Rectal smooth muscle tissue (tissue), 1 donor: ENCODE results near the gene DENND6B.
"Not testable (repeated sequence)": the region's sequence is repeated elsewhere in the genome, so short reads cannot be mapped to it uniquely, and the experiment has no call there.

Experiments
- H3K27ac ChIP-seq: one replicate; pipeline ENCODE4 v1.7.0; 2013; ENCODE audit warnings: low read depth, low read length, inconsistent platforms
- H3K27me3 ChIP-seq: one replicate; pipeline ENCODE4 v1.7.0; 2013; ENCODE audit warnings: low read length; ENCODE audit not compliant: control insufficient read depth, insufficient read depth
- H3K36me3 ChIP-seq: one replicate; pipeline ENCODE4 v1.7.0; 2013; ENCODE audit warnings: low read length; ENCODE audit not compliant: control insufficient read depth, insufficient read depth
- H3K4me1 ChIP-seq: one replicate; pipeline ENCODE4 v1.7.0; 2013; ENCODE audit warnings: low read length; ENCODE audit not compliant: control insufficient read depth, insufficient read depth
- H3K4me3 ChIP-seq: one replicate; pipeline ENCODE4 v1.7.0; 2013; ENCODE audit warnings: low read length
- H3K9ac ChIP-seq: one replicate; pipeline ENCODE4 v1.7.0; 2013; ENCODE audit warnings: low read length

Gene DENND6B

DNA sequence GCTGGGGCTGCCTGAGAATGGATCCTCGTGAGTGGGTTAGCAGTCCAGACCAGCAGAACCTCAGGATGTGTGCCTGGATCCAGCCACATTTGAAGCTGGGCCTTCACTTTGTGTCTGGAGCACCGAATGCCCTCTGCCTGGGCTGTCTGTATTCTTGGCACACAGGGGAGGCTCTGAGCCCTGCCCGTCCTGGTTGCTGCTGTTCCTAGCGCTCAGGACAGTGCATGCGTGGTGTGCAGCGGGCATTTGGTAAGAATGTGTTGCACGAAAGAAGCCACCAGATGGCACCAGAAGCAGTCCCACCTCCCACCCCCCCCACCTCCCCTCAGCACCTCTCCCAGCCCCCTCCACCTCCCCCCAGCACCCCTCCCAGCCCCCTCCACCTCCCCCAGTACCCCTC lies 52.5 kb downstream of the DENND6B start:
- H3K27ac ChIP-seq: no peak overlapping the region

DNA sequence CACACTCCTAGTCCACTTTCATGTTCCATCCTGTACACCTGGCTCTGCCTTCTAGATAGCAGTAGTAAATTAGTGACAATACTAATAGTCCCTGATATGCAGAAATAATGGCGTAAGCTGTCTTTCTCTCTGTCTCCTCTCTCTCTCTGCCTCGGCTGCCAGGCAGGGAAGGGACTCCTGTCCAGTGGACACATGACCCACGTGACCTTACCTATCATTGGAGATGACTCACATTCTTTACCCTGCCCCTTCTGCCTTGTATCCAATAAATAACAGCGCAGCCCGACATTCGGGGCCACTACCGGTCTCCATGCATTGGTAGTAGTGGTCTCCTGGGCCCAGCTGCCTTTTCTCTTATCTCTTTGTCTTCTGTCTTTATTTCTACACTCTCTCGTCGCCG lies 53.0 kb downstream of the DENND6B start:
- H3K4me3 ChIP-seq, H3K9ac ChIP-seq, H3K27me3 ChIP-seq, H3K27ac ChIP-seq, H3K4me1 ChIP-seq: not testable (repeated sequence)
- H3K36me3 ChIP-seq: peaks cover 24% of the 10 kb centered on the region

More for the DNA sequence above, 52.5 kb downstream of the DENND6B start:
- peaks cover 6% of the 10 kb centered on the region for H3K4me1 ChIP-seq
- peaks cover 29% of the 10 kb centered on the region for H3K36me3 ChIP-seq
- H3K9ac ChIP-seq: no peak overlapping the region
- H3K27me3 ChIP-seq: no peaks in the 10 kb centered on the region
- H3K4me3 ChIP-seq: no peak overlapping the region

DNA sequence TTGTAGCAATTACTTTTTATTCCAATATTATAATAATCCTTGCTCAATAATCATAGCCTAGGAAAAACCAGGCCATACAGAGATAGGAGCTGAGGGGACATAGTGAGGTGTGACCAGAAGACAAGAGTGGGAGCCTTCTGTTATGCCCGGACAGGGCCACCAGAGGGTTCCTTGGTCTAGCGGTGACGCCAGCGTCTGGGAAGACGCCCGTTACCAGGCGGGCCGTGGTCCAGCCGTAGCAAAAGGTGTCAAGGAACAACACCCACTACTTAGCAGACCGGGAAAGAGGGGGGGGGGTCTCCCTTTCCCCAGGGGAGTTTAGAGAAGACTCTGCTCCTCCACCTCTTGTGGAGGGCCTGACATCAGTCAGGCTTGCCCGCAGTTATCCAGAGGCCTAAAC lies 53.5 kb downstream of the DENND6B start:
- H3K36me3 ChIP-seq: peaks cover 19% of the 10 kb centered on the region
- H3K27me3 ChIP-seq, H3K4me1 ChIP-seq, H3K27ac ChIP-seq, H3K9ac ChIP-seq, H3K4me3 ChIP-seq: not testable (repeated sequence)

- Histone ChIP-seq H3K36me3 (peaks cover 10% of the 10 kb centered on the region), H3K9ac (no peak overlapping the region), H3K4me1 (peaks cover 6% of the 10 kb centered on the region), H3K27ac (no peak overlapping the region), H3K27me3 (no peaks in the 10 kb centered on the region), H3K4me3 (no peak overlapping the region)
Measured at GRCh38 chr22:50272044-50272802, 54.6 kb downstream of the DENND6B start.

GRCh38 chr22:50271519-50271970 lies 55.3 kb downstream of the DENND6B start:
- Histone ChIP-seq H3K27me3 (no peaks in the 10 kb centered on the region), H3K4me3 (peak overlapping the region; percentile 55), H3K9ac (no peak overlapping the region), H3K4me1 (peaks cover 8% of the 10 kb centered on the region), H3K27ac (no peak overlapping the region), H3K36me3 (peaks cover 8% of the 10 kb centered on the region)

DNA sequence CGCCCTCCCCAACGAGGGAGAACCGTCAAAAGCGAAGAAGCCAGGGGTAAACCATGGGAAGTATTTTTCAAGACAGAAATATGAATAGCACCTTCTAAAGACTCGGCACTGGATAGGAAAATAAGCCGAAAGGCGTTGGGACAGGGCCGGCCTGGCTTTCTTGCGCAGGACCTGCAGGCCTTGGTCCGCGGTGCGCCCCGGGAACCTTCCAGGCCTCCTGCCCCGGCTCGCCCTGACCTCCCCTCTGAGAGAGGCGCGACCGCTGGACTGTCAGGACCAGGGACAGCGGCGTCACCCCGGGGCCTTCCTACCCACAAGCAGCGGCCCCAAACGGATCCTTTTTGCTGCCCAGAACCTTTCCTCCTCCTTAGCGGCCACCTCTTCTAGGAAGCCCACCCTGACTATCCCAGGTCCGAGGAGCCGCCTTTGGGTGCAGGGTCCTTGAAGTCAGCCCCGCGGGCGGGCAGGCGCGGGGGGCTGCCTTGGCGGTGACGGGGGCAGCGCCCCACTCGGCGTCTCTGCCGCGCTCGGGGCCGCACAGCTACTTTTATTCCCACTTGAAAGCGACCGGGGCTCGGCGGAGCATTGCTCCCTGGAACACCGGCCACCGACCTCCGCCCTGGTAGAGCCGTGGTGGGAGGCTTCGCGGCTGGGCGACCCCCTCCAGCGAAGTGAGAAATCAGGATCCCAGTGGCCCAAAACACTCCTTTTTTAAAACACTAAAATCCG lies 56.0 kb downstream of the DENND6B start:
- Histone ChIP-seq H3K4me1 (peaks cover 8% of the 10 kb centered on the region), H3K4me3 (peak overlapping the region; percentile 55), H3K27ac (no peak overlapping the region), H3K36me3 (peaks cover 4% of the 10 kb centered on the region), H3K27me3 (no peaks in the 10 kb centered on the region), H3K9ac (no peak overlapping the region)

GRCh38 chr22:50269970-50270665 lies 56.7 kb downstream of the DENND6B start, which contains the start of gene MAPK11:
TSS of gene MAPK11 (minus strand) at chr22:50270380. CDS start at chr22:50270292, 88 bp downstream.
- H3K27me3 ChIP-seq: peaks cover 2% of the 10 kb centered on the region
- no peak within 1 kb of the TSS for H3K9ac ChIP-seq
- no peak within 1 kb of the TSS for H3K27ac ChIP-seq
- peak within 1 kb of the TSS; percentile 55 for H3K4me3 ChIP-seq
- peaks cover 8% of the 10 kb centered on the region for H3K4me1 ChIP-seq
- H3K36me3 ChIP-seq: peaks cover 1% of the 10 kb centered on the region

DNA sequence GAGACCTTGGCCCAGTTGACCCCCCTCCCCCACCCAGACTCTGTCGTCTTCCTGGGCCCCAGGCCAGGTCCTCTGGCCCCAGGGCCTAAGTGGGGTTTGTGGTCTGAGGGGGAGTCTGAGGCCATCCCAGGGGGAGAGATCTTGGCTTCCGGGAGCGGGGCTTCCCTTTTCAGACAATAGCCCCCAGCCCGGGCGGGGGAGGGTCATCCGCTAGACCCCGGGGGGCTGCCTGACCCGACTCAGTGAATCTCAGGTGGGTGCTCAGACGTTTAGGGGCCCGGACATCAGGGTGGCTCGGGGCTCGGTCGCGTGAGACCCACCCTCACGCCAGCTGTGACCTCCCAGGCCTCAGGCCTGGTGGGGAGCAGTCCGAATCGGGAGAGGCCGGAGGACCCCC lies 57.2 kb downstream of the DENND6B start:
- Histone ChIP-seq H3K36me3 (no peaks in the 10 kb centered on the region), H3K4me3 (peak overlapping the region; percentile 21), H3K27me3 (peaks cover 4% of the 10 kb centered on the region), H3K9ac (no peak overlapping the region), H3K4me1 (peaks cover 8% of the 10 kb centered on the region), H3K27ac (no peak overlapping the region)

GRCh38 chr22:50268655-50269113 lies 58.1 kb downstream of the DENND6B start:
- Histone ChIP-seq H3K4me3 (no peak overlapping the region), H3K9ac (no peak overlapping the region), H3K27me3 (peaks cover 4% of the 10 kb centered on the region), H3K27ac (no peak overlapping the region), H3K4me1 (peaks cover 8% of the 10 kb centered on the region), H3K36me3 (no peaks in the 10 kb centered on the region)

DNA sequence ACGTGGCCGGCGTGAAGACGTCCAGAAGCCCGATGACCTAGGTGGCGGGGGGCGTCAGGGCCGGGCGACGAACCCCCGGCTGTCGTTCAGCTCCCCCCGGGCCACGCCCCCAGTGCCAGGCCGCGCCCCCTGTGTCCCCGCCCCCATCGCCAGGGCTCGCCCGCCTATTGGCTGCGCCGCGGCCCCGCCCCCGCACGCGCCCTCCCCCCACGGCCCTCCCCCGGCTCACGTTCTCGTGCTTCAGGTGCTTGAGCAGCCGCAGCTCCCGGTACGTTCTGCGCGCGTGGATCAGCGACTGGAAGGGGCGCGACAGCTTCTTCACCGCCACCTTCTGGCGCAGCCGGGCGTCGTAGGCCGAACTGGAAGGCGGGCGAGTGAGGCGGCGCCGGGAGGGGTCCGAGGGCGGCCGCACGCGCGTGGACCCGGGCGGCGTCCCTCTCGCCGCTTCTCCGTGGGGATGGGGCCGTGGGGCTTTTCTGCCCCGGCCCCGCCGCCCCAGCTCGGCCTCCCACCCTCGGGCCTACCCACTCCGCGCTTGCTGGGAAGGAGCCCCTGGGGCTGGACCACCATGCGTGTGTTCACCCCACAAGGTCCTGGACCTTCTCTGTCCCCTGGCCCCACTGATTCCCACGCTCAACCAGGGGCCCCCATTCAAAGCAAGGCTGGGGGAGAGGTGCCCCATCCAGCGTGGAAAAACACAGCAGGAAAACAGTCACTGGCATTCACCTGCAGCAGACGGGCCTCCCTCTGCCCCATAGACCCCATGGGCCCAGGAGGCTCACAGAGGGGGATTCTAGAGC lies 59.0 kb downstream of the DENND6B start:
- H3K36me3 ChIP-seq: no peaks in the 10 kb centered on the region
- H3K27ac ChIP-seq: no peak overlapping the region
- H3K27me3 ChIP-seq: peaks cover 11% of the 10 kb centered on the region
- H3K4me1 ChIP-seq: peaks cover 8% of the 10 kb centered on the region
- H3K4me3 ChIP-seq: peak overlapping the region; percentile 21
- H3K9ac ChIP-seq: no peak overlapping the region

- Histone ChIP-seq H3K4me3 (no peak overlapping the region), H3K9ac (no peak overlapping the region), H3K36me3 (no peaks in the 10 kb centered on the region), H3K27ac (no peak overlapping the region), H3K27me3 (peaks cover 19% of the 10 kb centered on the region), H3K4me1 (peaks cover 8% of the 10 kb centered on the region)
Measured at GRCh38 chr22:50266994-50267393, 59.8 kb downstream of the DENND6B start.
